NCI-H2107 treated with DMSO at 0.1 percent for 48 hours (cell line): ENCODE measurements around the gene TSC22D1.
A peak's percentile ranks its signal among the peaks of the same experiment; 100 is the strongest.

Experiments
- DNase-seq: peaks from one replicate; lab custom pipeline; 2025; ENCODE audit not compliant: unreplicated experiment; lab: John Stamatoyannopoulos, UW

TSC22D1 gene

GRCh38 chr13:44433863-44434765 is 142.0 kb downstream of the TSC22D1 start:
- DNase-seq = no peak

GRCh38 chr13:44432650-44433049 is 143.5 kb downstream of the TSC22D1 start:
- DNase-seq = no peak

GRCh38 chr13:44431150-44431549 is 145.0 kb downstream of the TSC22D1 start:
- no peak for DNase-seq

- DNase-seq = no peak
Observed at GRCh38 chr13:44429311-44429710, 146.8 kb downstream of the TSC22D1 start.

GRCh38 chr13:44426461-44426860 is 149.7 kb downstream of the TSC22D1 start:
- no peak for DNase-seq

GRCh38 chr13:44425815-44426078 is 150.4 kb downstream of the TSC22D1 start:
- peak; percentile 61 for DNase-seq

- DNase-seq = no peak
Observed at GRCh38 chr13:44425041-44425814, 150.9 kb downstream of the TSC22D1 start.

- DNase-seq = no peak
Observed at GRCh38 chr13:44423824-44424223, 152.3 kb downstream of the TSC22D1 start.

- no peak for DNase-seq
Observed at GRCh38 chr13:44422755-44423643, 153.1 kb downstream of the TSC22D1 start.

GRCh38 chr13:44421853-44422525 is 154.1 kb downstream of the TSC22D1 start:
- no peak for DNase-seq

- DNase-seq = no peak
Observed at GRCh38 chr13:44420376-44421220, 155.5 kb downstream of the TSC22D1 start.

GRCh38 chr13:44417876-44418275 is 158.3 kb downstream of the TSC22D1 start:
- DNase-seq = no peak

GRCh38 chr13:44417446-44417845 is 158.7 kb downstream of the TSC22D1 start:
- DNase-seq = no peak

- DNase-seq = no peak
Observed at GRCh38 chr13:44416744-44417143, 159.4 kb downstream of the TSC22D1 start.

GRCh38 chr13:44416301-44416700 is 159.8 kb downstream of the TSC22D1 start:
- DNase-seq = no peak

GRCh38 chr13:44415815-44416214 is 160.3 kb downstream of the TSC22D1 start:
- DNase-seq = no peak

GRCh38 chr13:44414716-44415115 is 161.4 kb downstream of the TSC22D1 start:
- DNase-seq = no peak

GRCh38 chr13:44413095-44413494 is 163.0 kb downstream of the TSC22D1 start:
- no peak for DNase-seq

GRCh38 chr13:44412346-44412935 is 163.7 kb downstream of the TSC22D1 start:
- no peak for DNase-seq
